OCI-LY3 (cell line): ENCODE results near the gene LRRC4C.

Source experiments
- H2AFZ ChIP-seq: fragments of 200-600, 300-600 bp; shearing (Covaris generic); 2 replicates; pipeline ENCODE4 v1.6.0; 2014; ENCODE audit warnings: antibody characterized with exemption, low read depth, low read length
- H3K27ac ChIP-seq: fragments of 200-600, 300-600 bp; sonication (generic); 2 replicates; pipeline ENCODE4 v1.5.1; 2014; ENCODE audit warnings: mild to moderate bottlenecking, low read length, moderate library complexity, mixed read lengths
- H3K27me3 ChIP-seq: fragments of 200-600, 300-600 bp; sonication (generic); 2 replicates; pipeline ENCODE4 v1.6.1; 2014; ENCODE audit warnings: low read depth, low read length, mixed read lengths
- H3K36me3 ChIP-seq: fragments of 200-600, 300-600 bp; sonication (generic); replicated peaks from 2 replicates; pipeline ENCODE3; 2014; ENCODE audit warnings: low read depth, low read length, mixed read lengths
- H3K4me1 ChIP-seq: fragments of 300-600, 200-600 bp; sonication (generic); 2 replicates; pipeline ENCODE4 v1.6.1; 2014; ENCODE audit warnings: low read length, mixed read lengths
- H3K4me2 ChIP-seq: fragments of 200-600, 300-600 bp; sonication (generic); 2 replicates; pipeline ENCODE4 v1.6.1; 2014; ENCODE audit warnings: low read length, mixed read lengths
- H3K4me3 ChIP-seq: fragments of 300-600, 200-600 bp; sonication (generic); 2 replicates; pipeline ENCODE4 v1.5.1; 2014; ENCODE audit warnings: antibody characterized with exemption, mild to moderate bottlenecking, low read length, moderate library complexity
- H3K79me2 ChIP-seq: fragments of 300-600, 200-600 bp; shearing (Covaris generic); 2 replicates; pipeline ENCODE4 v1.6.1; 2014; ENCODE audit warnings: mild to moderate bottlenecking, low read length, mixed read lengths
- H3K9ac ChIP-seq: fragments of 300-600, 200-600 bp; shearing (Covaris generic); 2 replicates; pipeline ENCODE4 v1.6.0; 2014; ENCODE audit warnings: mild to moderate bottlenecking, low read length, moderate library complexity
- H3K9me3 ChIP-seq: fragments of 200-600, 300-600 bp; shearing (Covaris generic); 2 replicates; pipeline ENCODE4 v1.6.1; 2014; ENCODE audit warnings: low read length, mixed read lengths; ENCODE audit not compliant: insufficient read depth
- H4K20me1 ChIP-seq: fragments of 200-600, 300-600 bp; sonication (generic); 2 replicates; pipeline ENCODE4 v1.6.1; 2016; ENCODE audit warnings: low read length, mixed read lengths; ENCODE audit not compliant: insufficient read depth
- EZH2phosphoT487 ChIP-seq: fragments of 200-600 bp; shearing (Covaris generic); IDR thresholded peaks from 2 replicates; pipeline ENCODE4 v1.6.1; 2018; ENCODE audit warnings: antibody characterized with exemption, mixed run types, low read depth
- TF ChIP-seq, protein P1 (sequence below): fragments of 200-600, 300-600 bp; sonication (generic); IDR thresholded peaks from 2 replicates; pipeline ENCODE4 v1.5.1; 2014; ENCODE audit warnings: antibody characterized with exemption, low read length, low read depth

LRRC4C gene

DNA sequence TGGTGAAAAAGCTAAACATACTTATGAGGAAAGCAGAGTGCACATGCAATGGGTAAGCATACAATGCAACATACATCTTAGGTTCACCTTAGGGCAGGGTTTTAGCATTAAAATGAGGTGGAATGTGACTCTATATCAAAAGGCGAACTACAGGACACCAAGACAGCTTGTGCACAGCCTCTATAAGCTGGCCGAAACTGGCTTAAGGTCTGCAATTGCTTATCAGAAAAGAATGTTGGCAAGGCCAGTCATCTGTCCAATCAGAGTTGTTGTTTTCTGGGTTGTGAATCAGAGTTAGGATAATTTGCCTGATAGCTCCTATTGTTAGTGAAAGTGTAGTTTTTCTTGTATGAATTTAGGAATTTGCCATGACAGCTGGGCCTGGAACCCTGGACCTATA is 76.5 kb downstream of the LRRC4C start:
- Histone ChIP-seq H3K27me3 (no peaks in the 10 kb centered on the region), H2AFZ (peak overlapping the region; percentile 13; the same call in 1 of the 2 replicates), H3K36me3 (no peaks in the 10 kb centered on the region), H3K4me1 (no peaks in the 10 kb centered on the region), H3K9ac (no peak overlapping the region), H3K9me3 (no peaks in the 10 kb centered on the region), H4K20me1 (no peaks in the 10 kb centered on the region), H3K4me3 (no peak overlapping the region), H3K4me2 (no peak overlapping the region), H3K27ac (no peak overlapping the region), H3K79me2 (no peaks in the 10 kb centered on the region)
- TF ChIP-seq, protein P1, sequence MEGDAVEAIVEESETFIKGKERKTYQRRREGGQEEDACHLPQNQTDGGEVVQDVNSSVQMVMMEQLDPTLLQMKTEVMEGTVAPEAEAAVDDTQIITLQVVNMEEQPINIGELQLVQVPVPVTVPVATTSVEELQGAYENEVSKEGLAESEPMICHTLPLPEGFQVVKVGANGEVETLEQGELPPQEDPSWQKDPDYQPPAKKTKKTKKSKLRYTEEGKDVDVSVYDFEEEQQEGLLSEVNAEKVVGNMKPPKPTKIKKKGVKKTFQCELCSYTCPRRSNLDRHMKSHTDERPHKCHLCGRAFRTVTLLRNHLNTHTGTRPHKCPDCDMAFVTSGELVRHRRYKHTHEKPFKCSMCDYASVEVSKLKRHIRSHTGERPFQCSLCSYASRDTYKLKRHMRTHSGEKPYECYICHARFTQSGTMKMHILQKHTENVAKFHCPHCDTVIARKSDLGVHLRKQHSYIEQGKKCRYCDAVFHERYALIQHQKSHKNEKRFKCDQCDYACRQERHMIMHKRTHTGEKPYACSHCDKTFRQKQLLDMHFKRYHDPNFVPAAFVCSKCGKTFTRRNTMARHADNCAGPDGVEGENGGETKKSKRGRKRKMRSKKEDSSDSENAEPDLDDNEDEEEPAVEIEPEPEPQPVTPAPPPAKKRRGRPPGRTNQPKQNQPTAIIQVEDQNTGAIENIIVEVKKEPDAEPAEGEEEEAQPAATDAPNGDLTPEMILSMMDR: no peak
- TF ChIP-seq EZH2phosphoT487: no peak

DNA sequence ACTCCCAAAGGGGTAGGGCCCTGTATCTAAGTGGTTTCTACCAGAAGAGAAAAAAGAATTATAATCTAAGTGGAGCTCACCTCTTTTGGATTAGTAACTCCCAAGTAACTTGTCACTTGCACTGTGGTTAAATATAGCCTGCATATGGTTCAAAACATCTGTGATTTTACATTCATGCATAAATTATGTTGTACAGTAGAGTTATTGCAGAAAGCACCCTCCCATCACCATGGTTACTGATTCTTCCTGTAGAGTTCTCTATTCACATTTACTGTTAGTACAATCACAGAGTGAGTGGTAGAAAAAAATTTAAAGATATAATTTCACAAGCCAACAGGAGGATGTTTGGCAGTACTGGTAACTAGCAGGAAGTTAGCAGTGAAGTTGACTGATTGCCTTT is 80.4 kb downstream of the LRRC4C start:
- Histone ChIP-seq H3K79me2 (no peaks in the 10 kb centered on the region), H3K4me3 (no peak overlapping the region), H3K27me3 (no peaks in the 10 kb centered on the region), H3K9me3 (no peaks in the 10 kb centered on the region), H3K9ac (no peak overlapping the region), H3K4me2 (no peak overlapping the region), H3K27ac (no peak overlapping the region), H3K36me3 (no peaks in the 10 kb centered on the region), H2AFZ (no peak overlapping the region), H3K4me1 (no peaks in the 10 kb centered on the region), H4K20me1 (no peaks in the 10 kb centered on the region)
- TF ChIP-seq, protein P1: no peak
- TF ChIP-seq EZH2phosphoT487: no peak

DNA sequence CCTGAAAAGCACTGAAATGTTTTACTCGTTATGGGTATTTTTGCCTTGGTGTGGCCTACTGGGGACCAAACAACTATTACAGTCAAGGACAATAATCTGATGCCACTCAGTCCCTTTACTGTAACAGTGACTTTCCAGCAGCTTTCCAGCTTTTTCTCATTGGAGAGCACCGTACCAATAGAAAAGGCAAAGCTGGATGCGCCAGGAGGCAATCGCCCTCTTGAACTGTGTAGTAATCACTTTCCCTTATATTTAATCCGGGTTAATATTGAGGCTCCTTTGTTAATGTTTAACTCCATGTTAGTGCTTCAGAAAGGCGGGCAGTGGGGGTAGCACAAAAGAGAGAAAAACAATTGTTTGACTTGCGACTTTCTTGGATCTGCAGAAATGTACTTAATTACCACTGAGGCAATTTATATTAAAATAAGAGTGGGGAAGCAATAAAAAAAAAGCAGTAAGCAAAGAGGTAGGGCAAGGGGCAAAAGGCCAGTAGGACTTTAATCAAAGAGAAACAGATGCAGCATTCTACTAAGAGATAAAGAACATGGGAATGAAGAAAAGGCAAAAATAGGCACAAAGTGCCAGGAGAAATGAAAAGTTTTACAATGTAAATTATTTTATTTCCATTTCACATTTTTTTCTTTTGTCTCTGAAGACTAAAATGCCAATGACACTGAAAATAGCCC is 81.6 kb downstream of the LRRC4C start:
- H4K20me1 ChIP-seq: no peaks in the 10 kb centered on the region
- no peaks in the 10 kb centered on the region for H3K27me3 ChIP-seq
- TF ChIP-seq EZH2phosphoT487: no peak
- TF ChIP-seq, protein P1: no peak
- no peak overlapping the region for H3K4me2 ChIP-seq
- H2AFZ ChIP-seq: no peak overlapping the region
- H3K4me3 ChIP-seq: no peak overlapping the region
- no peaks in the 10 kb centered on the region for H3K36me3 ChIP-seq
- no peaks in the 10 kb centered on the region for H3K79me2 ChIP-seq
- no peak overlapping the region for H3K9ac ChIP-seq
- no peaks in the 10 kb centered on the region for H3K4me1 ChIP-seq
- no peaks in the 10 kb centered on the region for H3K9me3 ChIP-seq
- H3K27ac ChIP-seq: no peak overlapping the region

DNA sequence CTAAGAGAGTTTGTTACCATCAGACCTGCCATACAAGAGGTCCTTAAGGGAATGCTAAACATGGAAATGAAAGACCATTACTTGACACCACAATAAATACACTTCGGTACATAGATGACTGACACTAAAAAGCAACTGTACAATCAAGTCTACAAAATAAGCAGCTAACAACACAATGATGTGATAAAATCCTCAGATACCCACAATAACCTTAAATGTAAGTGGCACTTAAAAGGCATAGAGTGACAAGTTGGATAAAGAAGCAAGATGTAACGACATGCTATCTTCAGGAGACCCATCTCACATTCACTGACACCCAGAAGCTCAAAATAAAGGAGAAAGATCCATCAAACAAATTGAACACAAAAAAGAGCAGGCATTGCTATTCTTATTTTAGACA is 107.6 kb downstream of the LRRC4C start:
- no peaks in the 10 kb centered on the region for H3K27me3 ChIP-seq
- TF ChIP-seq, protein P1: no peak
- no peak for TF ChIP-seq EZH2phosphoT487
- H3K4me3 ChIP-seq: no peak overlapping the region
- H3K4me1 ChIP-seq: no peaks in the 10 kb centered on the region
- H2AFZ ChIP-seq: no peak overlapping the region
- H3K9ac ChIP-seq: no peak overlapping the region
- H3K27ac ChIP-seq: no peak overlapping the region
- no peaks in the 10 kb centered on the region for H3K36me3 ChIP-seq
- H3K9me3 ChIP-seq: no peaks in the 10 kb centered on the region
- no peaks in the 10 kb centered on the region for H4K20me1 ChIP-seq
- no peak overlapping the region for H3K4me2 ChIP-seq
- no peaks in the 10 kb centered on the region for H3K79me2 ChIP-seq
